GM18951 (cell line): Measurements from ENCODE around the gene MEF2C.

Source experiments
- POLR2A ChIP-seq: IDR thresholded peaks from 4 replicates; pipeline ENCODE4 v1.6.1; 2011; ENCODE audit warnings: mild to moderate bottlenecking; ENCODE audit not compliant: insufficient read length, insufficient read depth; ENCODE audit errors: extremely low read depth
- in situ Hi-C: fragments of 300-500 bp; cut with MboI; formaldehyde crosslinking; loops from one replicate; pipeline ENCODE4 v1.12.0; 2022; ENCODE audit warnings: low sequenced_read_pairs, mixed read lengths, inconsistent platforms; ENCODE audit not compliant: unreplicated experiment

Gene MEF2C

DNA sequence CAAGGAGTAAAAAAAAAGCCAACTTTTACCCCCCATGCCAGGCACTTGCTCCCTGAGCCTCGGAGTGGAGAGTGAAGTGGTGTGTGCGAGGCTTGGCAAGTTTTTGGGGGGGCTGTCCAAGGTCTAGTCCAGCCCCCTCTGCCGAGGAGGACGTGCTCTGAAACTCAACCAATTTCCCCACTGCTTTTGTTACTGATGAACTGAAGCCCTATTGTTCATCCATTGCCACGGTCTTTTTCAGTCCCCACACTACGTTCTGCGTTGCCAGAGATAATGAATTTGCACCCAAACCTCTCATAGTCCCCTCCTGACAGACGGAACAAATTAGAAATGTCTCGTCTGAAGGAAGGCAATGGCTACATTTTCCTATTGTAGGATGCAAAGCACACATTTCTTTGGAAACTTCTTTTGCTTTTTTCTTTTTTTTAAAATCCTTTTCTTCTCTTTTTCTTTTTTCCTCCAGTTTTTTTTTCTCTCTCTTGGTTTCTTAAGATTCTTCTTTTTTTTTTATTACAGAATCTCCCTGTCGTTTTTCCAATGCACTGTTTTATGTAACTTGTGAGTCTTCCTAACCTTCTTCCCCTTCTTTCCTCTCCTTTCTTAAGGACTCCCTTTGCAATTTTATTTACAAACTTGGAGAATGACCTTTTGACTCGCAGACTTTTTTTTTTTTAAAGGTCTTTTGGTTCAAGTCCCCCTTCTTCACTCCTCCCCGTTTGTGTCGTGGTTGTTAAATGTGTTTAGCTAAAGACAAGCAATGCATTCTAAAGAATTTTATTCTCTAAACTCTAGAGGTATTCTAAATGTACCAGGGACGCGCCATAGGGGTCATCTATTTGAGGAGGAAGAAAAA, 209.5 kb downstream of the MEF2C start:
- in situ Hi-C loops = no loop called here
- no peak for TF ChIP-seq POLR2A

DNA sequence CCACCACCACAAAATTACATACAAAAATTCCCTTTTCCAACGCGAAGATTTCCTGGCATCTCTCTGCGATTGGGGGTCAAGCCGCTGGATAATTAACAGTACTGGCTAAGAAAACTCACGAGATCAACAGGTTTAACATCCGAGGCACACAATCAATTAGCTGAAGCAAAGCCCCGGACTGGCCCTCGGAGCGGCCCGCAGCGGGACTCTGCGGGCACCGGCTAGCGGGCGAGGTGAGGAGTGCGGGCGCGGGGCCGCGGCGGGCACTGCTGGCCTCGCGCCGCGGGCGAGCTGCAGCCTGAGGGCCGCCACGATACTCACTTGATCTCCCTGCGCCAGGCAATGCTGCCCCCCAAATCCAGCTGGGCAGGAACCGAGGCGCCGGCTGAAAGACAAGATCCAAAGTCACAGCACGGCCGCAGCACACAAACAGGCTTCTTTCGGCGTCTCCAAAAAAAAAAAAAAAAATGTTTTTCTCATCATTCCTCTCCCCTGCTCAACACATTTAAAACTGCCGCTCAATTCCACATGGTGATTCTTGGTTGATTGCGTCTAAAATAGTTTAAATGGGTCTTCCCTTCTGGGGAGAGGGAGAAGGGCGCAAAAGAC, 210.2 kb downstream of the MEF2C start:
- no peak for TF ChIP-seq POLR2A
- in situ Hi-C loops = no loop called here

DNA sequence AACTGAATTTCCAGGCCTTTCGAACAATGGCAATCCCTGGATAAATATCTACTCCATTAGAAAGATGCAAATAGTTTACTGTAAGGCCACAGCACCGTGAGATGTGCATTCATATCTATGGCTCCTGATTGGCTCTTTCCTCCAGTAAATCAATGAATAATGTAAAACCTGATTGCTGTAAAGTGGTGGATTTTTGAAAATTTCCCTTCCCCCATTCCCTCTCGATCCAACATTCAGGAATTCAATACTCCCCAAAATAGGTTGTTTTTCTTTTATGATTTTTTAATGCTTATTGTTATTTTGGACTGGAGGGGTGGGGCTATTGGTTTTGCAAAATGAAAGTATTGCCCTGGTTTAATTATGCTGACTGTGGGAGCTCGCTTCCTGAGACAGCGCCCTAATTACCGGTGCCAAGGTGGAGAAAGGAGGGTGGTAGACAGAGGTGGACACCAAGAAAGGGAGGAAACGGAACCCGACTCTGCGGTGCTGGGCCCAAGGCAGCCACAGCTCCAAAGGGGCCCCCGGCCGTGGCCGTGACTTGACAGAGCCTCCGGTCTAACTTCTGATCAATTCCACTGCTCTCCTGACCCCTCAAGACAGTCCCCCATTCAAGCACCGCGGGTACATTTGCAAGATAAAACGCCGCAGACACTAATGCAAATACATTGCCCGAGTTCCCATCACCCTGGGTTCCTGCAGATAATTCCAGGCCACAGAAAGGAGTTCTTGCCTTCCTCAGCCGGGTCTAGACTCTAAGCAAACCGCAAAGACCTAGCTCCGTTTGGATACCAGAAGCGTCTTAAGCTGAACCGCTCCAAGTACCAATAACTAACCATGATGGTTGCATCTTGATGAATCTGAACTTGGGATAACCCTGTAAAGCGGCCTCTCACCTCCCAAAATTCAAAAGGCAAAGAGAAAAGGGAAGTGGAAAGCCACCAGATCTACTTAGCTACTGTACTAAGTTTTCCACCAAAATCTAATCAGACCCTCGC, 211.2 kb downstream of the MEF2C start:
- no peak for TF ChIP-seq POLR2A
- in situ Hi-C loops = no loop called here

DNA sequence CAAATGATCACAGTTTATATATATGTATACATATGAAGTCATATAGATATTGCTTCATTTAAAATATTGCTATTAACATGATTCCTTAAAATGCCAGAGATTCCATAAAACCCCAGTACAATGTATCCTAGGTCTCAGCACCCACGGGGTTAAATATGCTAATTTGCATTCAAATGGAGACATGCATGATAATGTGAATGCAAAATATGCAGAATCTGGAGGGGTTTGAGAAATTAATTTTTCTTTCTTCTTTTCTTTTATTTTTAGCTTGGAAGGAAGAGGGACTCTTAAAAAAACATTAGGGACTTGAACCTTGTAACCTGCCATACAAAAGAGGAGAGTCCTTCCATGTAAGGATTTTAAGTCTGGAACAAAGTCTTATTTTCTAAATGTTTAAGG, 211.9 kb downstream of the MEF2C start:
- in situ Hi-C loops = no loop called here
- TF ChIP-seq POLR2A = no peak

DNA sequence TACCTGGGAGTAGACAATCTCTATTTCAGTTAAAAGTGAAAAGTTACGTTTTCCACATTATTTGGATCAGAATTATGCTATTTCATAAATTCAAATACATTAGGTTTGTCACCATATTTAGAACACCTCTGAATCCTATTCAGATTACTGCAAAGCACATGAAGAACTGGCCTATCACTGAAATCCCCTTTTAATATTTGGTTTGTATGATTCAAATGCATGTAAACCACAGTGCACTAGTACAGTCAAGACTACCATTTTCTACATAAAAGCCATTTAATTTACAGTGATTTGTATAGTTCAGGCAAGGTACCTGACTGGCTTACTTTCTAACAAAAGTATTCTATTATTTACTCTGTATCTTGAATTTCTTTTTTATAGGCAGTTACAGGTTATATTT, 212.5 kb downstream of the MEF2C start:
- TF ChIP-seq POLR2A = no peak
- in situ Hi-C loops = no loop called here

DNA sequence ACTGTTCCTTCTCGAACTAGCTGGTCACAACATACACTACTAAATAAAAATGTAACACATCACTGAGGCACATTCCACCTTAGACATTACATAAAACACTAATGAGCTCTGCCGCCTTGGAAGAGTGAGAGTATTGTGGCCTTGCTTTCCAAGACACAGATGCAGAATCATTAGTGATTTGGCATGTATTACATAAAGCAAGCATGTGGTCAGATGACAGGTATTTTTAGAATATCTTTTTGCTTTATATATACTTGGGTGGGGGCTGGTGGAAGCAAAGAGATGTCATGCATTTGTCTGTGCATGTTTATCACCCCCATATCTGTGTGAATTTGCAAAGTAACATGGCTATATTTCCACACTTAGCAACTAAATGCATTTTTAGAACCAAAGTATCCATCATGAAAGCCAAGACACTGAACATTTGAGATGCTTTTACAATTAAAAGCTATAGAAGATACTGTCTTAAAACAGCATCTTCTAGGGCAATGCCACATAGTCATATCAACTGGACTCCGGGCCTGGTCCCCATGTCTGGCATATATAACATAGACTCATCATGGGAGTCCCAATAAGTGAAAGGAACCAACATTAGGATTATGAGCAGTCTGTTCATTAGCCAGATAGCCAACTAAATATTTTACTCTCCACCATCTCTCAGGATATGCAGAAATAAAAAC, 213.5 kb downstream of the MEF2C start:
- in situ Hi-C loops = no loop called here
- TF ChIP-seq POLR2A = no peak

DNA sequence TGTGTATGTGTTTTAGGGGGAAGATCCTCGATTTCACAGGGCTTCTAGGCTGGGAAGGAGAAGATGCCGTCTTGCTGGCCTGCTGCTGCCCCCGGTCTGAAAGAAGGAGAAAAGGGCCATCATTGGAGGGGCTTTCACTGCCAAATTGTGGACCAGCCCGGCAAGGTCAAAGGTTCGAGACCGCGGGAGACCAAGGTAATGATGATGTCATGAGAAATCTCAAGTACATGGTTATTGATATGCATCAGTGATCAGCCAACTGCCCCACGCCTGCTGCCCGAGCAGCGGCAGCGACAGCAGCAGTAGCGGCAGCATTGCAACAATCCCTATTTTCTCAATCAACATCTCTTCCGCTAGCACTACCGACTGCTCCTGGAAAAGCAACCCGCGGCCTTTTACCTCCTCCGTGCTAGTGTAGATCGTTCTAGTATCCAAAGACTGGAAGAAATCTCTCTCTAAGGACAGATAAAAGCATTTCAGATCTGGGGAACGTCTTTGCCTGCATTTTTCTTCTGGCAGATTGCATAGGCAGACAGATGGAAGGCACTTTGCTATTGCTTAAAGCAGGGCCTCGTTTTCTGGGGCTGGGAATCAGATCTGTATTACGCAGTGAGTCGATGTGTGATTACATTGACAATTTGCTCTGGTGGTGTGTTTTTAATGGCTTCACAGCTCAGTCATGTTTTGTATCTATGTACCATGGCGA, 215.3 kb downstream of the MEF2C start:
- TF ChIP-seq POLR2A = no peak
- in situ Hi-C loops = no loop called here
